Amygdala (tissue), 56 donors: ENCODE data around the gene NR1H2.

ENCODE experiments used
- DNase-seq, 56 donors: peaks; one replicate each; lab custom pipeline; 2025; lab: John Stamatoyannopoulos, UW

The NR1H2 gene

DNA sequence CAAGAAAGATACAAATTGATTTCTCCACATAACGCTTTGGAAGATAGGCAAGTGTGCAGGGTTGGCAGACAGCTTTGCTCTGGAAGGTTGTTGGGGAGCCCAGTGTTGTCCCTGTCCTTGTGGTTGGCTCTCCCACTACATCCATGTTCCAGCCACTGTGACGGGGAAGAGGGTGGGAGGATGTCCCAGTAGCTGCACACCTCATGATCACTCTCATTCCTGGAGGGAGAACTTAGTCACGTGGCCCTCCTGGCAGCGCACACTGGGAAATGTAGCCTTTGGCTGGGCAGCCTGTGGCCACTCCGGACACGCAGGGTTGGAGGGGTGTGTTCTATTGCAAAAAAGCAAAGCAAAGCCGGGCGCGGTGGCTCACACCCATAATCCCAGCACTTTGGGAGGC, 17.8 kb downstream of the NR1H2 start:
- DNase-seq = no peak

DNA sequence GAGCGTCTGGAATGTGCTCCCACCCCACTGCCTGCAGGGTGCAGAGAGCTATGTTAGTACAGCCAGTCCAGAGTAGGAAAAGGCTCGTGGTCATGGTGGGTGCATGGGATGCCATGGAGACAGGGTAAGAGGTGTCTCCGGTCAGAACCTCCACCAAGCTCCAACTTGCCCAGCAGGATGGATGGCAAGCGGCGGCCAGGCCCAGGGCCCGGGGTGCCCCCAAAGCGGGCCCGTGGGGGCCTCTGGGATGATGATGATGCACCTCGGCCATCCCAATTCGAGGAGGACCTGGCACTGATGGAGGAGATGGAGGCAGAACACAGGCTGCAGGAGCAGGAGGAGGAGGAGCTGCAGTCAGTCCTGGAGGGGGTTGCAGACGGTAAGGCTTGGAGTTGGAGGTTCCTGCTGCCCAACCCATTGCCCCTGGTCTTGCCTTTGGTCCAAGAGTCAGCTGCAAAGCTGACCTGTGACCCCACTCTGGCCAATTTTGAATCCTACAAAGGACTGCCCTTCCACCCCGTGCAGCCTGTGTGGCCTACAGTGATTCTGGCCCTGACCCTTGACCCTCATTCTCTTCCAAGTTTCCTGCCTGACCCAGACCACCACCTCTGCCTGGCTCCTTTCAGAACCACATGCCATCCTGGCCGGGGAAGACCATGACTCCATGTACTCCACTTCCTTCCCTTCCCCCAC, 22.6 kb downstream of the NR1H2 start:
- no peak for DNase-seq

DNA sequence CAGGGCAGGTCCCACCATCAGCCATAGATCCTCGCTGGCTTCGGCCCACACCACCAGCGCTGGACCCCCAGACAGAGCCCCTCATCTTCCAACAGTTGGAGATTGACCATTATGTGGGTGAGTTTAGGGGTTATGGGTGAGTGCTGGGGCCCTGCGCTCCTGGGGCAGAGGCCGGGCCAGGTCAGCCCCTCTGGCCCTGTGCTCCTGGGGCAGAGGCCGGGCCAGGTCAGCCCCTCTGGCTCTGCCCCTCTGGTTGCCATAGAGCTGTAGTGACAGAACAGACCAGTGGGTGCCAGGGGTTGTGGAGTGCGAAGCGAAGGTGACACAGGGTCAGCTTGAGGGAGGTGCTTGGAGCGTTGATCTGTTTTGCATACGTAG, 23.1 kb downstream of the NR1H2 start:
- no peak for DNase-seq

DNA sequence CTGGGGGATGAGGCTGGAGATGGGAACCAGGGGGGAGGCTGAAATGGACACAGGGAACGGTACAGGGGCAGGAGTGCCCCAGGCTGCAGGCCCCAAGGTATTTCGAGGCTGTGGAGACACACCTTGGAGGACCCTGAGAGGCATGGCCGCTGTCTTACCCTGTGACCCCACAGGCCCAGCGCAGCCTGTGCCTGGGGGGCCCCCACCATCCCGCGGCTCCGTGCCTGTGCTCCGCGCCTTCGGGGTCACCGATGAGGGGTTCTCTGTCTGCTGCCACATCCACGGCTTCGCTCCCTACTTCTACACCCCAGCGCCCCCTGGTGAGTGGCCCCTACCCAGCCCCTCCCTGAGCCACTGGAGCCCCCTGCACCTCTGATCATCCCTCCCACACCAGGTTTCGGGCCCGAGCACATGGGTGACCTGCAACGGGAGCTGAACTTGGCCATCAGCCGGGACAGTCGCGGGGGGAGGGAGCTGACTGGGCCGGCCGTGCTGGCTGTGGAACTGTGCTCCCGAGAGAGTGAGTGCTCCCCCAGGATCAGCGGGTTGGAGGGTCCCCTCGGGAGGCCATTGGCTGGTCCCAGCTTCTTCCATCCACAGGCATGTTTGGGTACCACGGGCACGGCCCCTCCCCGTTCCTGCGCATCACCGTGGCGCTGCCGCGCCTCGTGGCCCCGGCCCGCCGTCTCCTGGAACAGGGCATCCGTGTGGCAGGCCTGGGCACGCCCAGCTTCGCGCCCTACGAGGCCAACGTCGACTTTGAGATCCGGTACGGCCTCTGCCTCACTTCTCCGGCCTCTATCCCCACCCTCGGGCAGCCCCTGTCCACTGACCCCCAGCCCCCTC, 25.6 kb downstream of the NR1H2 start:
- no peak for DNase-seq

DNA sequence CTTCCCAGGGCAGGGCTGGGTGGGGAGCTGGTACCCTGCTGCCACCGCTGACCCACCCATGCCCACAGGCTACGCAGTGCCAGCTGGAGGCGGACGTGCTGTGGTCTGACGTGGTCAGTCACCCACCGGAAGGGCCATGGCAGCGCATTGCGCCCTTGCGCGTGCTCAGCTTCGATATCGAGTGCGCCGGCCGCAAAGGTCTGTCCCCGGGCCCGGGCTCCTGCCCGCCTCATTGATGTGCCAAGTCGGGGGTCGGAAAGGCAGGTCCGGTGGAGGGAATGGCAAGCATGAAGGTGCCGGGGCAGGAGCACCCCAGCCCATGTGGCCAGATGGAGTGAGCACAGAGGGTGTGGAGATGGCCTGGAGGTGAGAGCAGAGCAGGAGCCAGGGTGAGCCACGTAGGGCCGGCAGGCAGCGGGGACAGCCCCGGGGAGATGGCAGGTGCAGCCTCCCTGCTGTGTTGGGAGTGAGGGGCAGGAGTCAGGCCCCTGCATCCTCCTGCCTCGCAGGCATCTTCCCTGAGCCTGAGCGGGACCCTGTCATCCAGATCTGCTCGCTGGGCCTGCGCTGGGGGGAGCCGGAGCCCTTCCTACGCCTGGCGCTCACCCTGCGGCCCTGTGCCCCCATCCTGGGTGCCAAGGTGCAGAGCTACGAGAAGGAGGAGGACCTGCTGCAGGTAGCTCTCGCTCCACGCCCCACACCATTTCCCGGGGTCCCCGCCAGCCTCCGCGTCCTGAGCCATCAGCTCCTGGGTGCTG, 26.5 kb downstream of the NR1H2 start:
- DNase-seq = no peak

DNA sequence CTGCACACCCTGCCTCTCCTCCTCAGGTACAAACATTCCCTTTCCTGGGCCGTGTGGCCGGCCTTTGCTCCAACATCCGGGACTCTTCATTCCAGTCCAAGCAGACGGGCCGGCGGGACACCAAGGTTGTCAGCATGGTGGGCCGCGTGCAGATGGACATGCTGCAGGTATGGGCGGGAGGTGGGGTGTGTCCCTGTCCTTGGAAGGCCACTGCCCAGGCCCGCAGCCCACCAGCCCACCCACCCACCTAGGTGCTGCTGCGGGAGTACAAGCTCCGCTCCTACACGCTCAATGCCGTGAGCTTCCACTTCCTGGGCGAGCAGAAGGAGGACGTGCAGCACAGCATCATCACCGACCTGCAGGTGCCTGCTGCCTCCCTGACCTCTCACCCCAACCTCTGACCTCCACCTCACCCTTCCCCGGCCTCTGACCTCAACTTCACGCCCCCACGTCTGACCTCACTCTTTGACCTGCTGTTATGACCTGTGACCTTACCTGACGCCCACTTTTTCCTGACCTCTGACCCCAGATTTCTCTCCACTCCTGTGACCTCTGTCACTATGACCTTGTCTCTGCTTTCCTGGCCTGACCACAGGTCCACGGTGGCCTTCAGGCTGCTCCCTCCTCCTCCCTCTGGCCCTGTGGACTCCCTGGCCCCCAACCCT, 30.0 kb downstream of the NR1H2 start:
- no peak for DNase-seq

DNA sequence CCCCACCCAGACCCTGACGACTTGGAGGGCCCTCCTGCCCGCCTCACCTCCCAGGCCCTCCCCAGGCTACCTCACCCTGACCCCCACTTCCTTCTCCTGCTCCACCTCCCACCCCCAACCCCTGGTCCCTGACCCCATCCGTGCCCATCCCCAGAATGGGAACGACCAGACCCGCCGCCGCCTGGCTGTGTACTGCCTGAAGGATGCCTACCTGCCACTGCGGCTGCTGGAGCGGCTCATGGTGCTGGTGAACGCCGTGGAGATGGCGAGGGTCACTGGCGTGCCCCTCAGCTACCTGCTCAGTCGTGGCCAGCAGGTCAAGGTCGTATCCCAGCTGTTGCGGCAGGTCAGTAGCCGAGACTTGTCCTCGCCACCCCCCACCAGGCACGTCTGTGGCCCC, 30.6 kb downstream of the NR1H2 start:
- no peak for DNase-seq

DNA sequence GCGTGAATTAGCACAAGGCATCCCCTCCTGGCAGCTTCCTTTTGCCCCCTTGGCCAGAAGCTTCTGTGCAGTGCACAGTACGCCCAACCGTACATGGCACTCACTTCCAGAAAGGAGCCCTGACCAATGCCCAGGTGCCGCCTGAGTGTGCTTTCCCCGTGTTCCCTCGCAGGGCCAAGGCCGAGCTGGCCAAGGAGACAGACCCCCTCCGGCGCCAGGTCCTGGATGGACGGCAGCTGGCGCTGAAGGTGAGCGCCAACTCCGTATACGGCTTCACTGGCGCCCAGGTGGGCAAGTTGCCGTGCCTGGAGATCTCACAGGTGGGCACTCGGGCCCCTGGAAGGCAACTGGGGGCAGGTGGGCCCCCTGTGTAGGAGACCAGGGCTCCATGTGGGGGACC, 33.1 kb downstream of the NR1H2 start:
- DNase-seq = no peak

DNA sequence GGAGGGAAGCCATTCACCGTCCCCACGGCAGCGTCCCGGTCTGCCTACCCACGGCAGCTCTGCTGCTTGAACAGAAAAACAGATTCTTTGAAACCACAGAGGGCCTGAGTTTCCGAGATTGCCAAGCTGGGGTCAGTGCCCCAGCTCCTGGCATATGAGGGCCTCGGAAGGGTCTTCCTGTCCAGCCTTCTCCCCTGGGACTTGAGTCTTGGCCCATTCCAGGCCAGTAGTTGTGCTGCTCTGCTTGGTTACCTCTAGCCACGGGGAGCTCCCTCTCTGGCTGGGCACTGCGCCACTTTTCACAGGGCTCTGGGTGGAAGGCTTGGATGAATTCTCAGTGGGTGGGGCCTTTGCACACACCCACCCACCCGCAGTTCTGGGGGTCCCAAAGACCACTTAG, 33.9 kb downstream of the NR1H2 start:
- DNase-seq = no peak

DNA sequence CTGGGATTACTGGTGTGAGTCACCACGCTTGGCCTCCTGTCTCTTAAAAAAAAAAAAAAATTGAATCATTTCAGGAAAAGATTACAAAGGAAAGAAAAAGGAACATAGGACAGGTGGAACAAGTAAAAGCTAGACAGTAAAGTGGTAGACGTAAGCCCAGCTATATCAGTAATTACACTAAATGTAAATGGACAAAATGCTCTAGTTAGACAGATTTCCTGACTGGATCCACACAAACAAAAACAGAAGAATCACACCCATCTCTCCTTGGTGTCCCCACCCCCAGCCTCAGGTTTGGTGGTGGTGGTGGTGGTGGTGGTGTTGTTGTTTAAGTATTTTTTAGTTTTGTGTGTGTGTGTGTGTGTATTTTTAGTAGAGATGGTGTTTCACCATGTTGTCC, 36.2 kb downstream of the NR1H2 start:
- no peak for DNase-seq

DNA sequence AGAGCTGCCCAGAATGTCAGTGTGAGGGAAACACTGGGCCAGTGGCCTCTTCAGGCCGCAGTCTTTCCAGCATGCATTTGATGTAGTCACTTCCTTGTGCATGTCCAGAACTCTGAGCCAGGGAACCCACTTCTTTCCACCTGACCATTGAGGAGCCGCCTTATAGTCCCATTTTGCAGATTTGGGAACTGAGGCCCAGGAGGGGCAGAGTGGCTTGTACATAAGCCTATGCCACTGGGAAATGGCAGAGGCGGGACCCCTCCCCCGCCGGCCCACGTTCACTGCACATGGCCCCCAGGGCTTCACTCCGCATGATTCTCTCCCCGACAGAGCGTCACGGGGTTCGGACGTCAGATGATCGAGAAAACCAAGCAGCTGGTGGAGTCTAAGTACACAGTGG, 36.8 kb downstream of the NR1H2 start:
- no peak for DNase-seq

DNA sequence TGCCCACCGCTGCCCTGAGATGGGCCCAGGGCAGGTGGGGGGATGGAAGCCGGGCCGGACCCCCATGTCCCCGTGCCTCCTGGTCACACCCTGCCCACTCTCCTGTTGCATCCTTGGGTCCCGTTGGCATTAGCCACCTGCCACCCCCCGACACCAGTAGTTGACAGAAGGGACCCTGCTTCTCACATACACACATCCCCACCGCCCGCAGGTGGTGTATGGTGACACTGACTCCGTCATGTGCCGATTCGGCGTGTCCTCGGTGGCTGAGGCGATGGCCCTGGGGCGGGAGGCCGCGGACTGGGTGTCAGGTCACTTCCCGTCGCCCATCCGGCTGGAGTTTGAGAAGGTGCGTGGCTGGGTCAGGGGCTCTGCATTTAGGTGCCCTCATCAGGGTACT, 37.3 kb downstream of the NR1H2 start:
- no peak for DNase-seq

DNA sequence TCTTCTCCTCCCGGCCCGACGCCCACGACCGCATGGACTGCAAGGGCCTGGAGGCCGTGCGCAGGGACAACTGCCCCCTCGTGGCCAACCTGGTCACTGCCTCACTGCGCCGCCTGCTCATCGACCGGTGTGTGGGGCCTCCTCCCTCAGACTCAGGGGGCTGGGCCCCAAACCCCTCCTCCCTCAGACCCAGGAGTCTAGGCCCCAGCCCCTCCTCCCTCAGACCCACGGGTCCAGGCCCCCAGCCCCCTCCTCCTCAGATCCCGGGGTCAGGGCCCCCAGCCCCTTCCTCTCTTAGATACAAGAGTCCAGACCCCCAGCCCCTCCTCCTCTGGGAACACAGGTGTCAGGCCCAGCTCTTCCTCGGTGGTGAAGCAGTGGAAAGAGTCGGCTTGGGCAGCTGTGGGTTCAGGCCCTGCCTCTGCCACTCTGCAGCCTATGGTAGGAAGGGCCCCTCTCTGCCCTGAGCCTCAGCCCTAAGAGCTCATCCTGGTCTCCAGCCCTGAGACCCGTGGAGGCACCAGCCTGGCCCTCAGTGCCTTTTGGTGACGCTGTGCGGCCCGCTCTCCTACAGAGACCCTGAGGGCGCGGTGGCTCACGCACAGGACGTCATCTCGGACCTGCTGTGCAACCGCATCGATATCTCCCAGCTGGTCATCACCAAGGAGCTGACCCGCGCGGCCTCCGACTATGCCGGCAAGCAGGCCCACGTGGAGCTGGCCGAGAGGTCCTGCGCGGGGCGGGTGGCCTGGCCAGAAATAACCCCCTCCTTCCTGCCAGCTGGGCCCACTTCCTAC, 38.8 kb downstream of the NR1H2 start:
- DNase-seq = peak in 36 of 56 donors; percentile 2 to 70 (median 22)

DNA sequence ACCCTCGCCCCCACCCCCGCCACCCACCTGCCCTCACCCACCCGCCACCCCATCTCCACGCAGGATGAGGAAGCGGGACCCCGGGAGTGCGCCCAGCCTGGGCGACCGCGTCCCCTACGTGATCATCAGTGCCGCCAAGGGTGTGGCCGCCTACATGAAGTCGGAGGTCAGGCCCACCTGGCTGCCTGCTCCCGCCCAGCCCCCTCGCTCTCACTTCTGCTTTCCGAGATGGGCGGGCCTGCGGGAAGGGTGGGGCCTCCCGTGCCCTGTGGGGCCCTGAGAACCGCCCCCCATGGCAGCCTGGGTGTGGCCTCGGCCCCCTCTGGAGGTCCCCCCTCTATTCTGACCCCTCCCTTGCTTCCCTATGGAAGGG, 39.4 kb downstream of the NR1H2 start:
- peak in 2 of 56 donors; percentile 5 to 10 for DNase-seq

DNA sequence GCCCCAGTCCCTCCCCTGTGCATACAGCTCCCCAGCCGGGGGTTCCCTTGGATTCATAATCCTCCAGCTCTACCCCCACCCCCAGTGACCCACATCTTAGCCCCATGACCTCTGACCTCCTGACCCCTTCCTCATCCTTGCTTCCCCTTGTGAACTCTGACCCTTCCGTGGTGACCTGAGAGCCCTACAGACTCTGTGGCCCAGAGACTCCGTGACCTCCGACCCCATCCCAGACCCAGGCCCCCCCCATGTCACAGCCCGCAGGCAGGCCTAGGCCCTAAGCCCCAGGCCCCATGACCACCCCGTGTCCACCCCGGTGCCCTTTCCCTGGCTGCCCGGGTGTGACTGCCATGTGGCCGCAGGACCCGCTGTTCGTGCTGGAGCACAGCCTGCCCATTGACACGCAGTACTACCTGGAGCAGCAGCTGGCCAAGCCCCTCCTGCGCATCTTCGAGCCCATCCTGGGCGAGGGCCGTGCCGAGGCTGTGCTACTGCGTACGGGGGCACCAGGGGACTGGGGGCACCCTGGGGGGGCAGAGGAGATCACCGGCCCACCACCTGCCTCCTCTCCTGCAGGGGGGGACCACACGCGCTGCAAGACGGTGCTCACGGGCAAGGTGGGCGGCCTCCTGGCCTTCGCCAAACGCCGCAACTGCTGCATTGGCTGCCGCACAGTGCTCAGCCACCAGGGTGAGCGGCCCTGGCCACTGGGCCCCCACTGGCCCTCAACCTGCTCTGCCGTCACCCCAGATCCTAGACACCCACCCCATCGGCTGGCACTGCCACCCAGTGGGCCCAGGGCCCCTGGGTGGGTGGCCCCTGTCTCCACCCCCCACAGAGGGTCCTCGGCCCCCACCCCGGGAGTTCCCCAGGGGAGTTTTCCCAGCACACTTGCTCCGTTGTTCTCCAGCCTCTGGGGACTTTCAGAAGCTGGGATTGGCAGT, 40.0 kb downstream of the NR1H2 start:
- no peak for DNase-seq

DNA sequence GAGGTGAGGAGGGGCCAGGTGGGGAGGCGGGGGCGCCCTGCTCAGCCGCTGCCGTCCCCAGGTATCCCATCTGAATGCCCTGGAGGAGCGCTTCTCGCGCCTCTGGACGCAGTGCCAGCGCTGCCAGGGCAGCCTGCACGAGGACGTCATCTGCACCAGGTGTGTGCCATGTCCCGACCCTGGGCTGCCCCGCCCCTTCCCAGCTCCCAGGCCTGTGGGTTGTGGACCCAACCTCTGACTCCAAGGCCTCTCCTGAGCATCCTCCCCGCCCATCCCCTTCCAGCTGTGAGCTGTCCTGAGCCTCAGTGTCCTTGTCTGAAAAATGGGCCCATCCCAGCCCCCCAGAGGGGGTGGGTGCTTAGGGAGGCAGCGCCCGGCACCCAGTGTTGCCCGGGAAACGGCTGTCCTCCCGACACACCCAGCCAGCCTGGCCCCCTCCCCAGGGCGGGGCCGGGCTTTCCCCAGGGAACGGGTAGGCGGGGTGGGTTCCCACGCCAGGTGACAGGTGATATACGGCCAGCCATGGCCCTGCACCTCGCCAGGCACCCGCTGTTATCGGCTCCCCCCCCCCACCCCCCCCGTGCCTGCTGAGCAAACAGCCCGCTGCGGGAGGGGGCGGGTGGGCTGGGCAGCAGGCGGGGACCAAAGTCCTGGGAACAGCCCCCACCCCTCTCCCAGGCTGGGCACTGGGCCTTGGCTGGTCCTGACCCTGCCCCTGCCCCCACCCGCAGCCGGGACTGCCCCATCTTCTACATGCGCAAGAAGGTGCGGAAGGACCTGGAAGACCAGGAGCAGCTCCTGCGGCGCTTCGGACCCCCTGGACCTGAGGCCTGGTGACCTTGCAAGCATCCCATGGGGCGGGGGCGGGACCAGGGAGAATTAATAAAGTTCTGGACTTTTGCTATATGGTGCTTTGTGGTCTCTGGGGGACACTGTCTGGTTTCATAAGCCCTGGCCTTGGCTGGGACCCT, 41.1 kb downstream of the NR1H2 start:
- no peak for DNase-seq

DNA sequence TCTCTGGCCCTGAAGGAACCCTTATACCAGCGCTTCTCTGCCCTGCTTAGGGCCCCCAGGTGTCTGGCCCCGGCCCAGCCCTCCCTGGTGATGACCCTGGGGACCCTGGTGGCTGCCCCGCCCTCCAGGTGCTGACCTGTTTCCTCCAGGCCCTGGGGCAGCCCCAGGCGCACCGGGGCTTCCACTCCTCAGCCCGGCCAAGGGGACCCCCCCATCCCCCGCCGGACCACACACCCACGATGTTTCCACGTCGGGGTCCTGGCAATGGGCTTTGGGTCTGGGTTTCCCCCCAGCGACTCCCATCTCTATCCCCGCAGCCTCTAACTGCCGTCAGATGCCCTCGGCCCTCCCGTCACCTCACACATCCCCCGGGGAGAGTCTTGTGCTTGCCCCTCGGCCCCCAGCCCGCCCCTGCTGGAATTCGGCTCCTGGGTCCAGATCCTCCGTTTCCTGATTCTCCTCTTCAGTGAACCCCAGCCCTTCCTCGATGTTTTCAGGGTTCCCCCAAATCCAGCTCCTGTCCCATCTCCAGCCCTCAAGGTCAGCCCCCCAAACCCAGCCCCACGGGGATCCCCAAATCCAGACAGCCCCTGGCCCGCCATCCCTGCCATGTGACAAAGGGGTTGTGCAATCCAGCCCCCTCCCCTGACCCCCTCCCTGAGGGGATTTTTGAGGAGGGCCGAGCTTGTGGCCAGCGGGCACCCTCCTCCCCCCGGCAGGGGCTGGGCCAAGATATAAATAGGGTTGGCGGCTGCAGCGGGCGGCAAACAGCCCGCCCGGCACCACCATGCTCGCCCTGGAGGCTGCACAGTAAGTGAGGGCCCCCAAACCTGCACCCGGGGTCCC, 42.1 kb downstream of the NR1H2 start, which contains the start of gene SPIB:
Gene SPIB, plus strand, starts transcription at position 763 of the 846 bp plus-strand sequence. Its CDS starts 25 bp downstream, at position 788.
- DNase-seq = no peak
